ENCODE data around the gene CCIN.

GRCh38 chr9:36217256-36217968 is 48.2 kb downstream of the CCIN start:
- TF ChIP-seq CTCF (IDR thresholded peaks at IDR 0.05), result no peak
- no peak for TF ChIP-seq POLR2AphosphoS5 (IDR thresholded peaks at IDR 0.05; ENCODE audit: low read depth, low read length)
- no peak for TF ChIP-seq TCF7L2 (IDR thresholded peaks at IDR 0.05; ENCODE audit: low read depth, low read length)

Measured in Panc1 (cell line).